Neural cell (in vitro differentiated cells): ENCODE results near the gene PAPLN.

Source experiments
- CTCF ChIP-seq: fragments of 450-650 bp; IDR thresholded peaks from 2 replicates; pipeline ENCODE4 v1.5.1; 2014; ENCODE audit warnings: antibody characterized with exemption, mild to moderate bottlenecking, moderate library complexity; ENCODE audit not compliant: poor library complexity, severe bottlenecking
- EP300 ChIP-seq: fragments of 450-650 bp; conservative IDR thresholded peaks from 2 replicates; pipeline ENCODE4 v1.6.1; 2014; ENCODE audit warnings: antibody characterized with exemption, mild to moderate bottlenecking, moderate library complexity; ENCODE audit not compliant: poor library complexity, severe bottlenecking
- EZH2 ChIP-seq: fragments of 200-600, 300-800 bp; shearing (Covaris generic), sonication (generic); IDR thresholded peaks from 2 replicates; pipeline ENCODE4 v1.6.1; 2014; ENCODE audit warnings: antibody characterized with exemption, low read length, borderline replicate concordance, mild to moderate bottlenecking; ENCODE audit not compliant: insufficient read depth, poor library complexity, severe bottlenecking
- RAD21 ChIP-seq: fragments of 450-650 bp; conservative IDR thresholded peaks from 2 replicates; pipeline ENCODE4 v1.6.1; 2014; ENCODE audit warnings: antibody characterized with exemption, mild to moderate bottlenecking, moderate library complexity

DNA sequence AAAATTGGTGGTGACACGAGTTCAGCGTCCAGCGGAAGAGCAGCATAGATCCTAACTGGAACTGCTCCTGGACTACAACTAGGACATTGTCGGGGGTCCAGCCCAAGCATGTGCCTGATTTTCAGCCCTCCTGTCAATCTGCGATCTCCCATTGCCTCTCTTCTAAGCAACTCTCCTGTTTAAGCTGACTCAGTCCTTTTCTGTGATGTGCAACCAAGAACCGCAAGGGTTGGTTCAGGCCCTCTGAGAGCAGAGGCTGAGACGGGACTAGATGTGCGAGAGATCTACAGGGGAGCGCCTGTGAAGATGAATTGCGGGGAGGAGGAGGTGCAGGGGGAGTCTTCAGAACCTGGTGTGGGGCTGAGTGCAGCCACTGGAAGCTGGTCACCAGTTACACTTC is 3.7 kb upstream of the PAPLN start:
- TF ChIP-seq EP300 = no peak
- no peak for TF ChIP-seq RAD21
- no peak for TF ChIP-seq CTCF
- TF ChIP-seq EZH2 = no peak
